ENCODE data around the gene PNMT. TPM values are rescaled to one million over a fixed set of nuclear protein-coding genes. Genes with fewer than 3 reads are reported as not detected.

PNMT gene
- total RNA-seq, 1 experiment from 2014 or later, result 2.4 TPM

DNA sequence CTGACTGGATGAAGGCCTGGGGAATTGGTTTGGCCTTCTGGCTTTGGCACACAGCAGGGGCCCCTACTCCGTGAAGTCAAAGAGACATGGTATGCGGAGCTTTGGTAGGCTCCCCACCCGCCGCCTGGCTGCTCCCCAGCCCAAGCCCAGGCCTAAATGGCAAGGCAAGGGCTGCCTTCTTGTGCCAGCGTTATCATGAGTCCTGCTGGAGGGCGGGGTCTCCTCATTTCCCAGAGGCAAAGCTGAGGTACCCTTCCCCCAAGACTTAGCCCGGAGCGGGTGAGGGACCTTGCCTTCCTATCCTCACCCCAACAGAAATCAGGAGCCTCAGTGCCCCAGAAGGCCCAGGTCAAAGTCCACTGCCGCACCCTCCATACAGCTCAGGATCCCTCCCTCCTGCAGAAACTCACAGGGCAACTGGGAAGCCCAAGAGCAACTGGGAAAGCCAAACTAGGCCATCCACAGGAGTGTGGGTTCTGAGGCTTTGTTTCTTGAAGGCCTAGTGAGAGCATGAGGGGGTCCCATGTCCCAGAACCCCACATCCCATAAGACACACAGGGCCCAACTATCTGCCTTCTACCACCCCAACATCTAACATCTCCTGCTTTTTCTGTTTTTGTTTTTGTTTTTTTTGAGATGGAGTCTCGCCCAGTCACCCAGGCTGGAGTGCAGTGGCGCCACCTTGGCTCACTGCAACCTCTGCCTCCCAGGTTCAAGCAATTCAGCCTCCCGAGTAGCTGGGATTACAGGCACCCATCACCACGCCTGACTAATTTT is 10.3 kb downstream of the PNMT start:
- intact Hi-C loops (cut with micrococcal nuclease; ENCODE audit: unreplicated experiment), result no loop called here
- H3K27me3 ChIP-seq (ENCODE audit: control insufficient read depth, insufficient read depth, low read length), result no peaks in the 10 kb centered on the region
- H3K4me1 ChIP-seq (ENCODE audit: control insufficient read depth, insufficient read depth, low read length), result peaks cover 5% of the 10 kb centered on the region; the same call in 1 of the 2 replicates
- no peak for ATAC-seq
- ChIA-PET POLR2A (no interaction called here), CTCF (no interaction called here)
- no peak for DNase-seq (ENCODE audit: low read depth, low spot score)
- H3K27ac ChIP-seq (ENCODE audit: low read length), result no peak overlapping the region
- H3K9me3 ChIP-seq (ENCODE audit: control insufficient read depth, insufficient read depth, low read depth, low read length), result no peaks in the 10 kb centered on the region
- BruUV-seq (replicated peaks), result no TSS peak
- in situ Hi-C loops (cut with HindIII; ENCODE audit: low pct_unique_long_range_greater_than_20kb, low sequenced_read_pairs), result no loop called here
- TF ChIP-seq SIN3A (IDR thresholded peaks at IDR 0.05; ENCODE audit: borderline replicate concordance, insufficient read depth, low read depth, low read length) (no peak), TCF7L2 (IDR thresholded peaks at IDR 0.05; ENCODE audit: low read depth, low read length) (no peak), REST (IDR thresholded peaks at IDR 0.05; ENCODE audit: insufficient read depth in 1 of 2, low read depth in 2 of 2, low read length in 1 of 2) (no peak), POLR2AphosphoS5 (IDR thresholded peaks at IDR 0.05; ENCODE audit: low read depth, low read length) (no peak)
- TF ChIP-seq, protein P1, sequence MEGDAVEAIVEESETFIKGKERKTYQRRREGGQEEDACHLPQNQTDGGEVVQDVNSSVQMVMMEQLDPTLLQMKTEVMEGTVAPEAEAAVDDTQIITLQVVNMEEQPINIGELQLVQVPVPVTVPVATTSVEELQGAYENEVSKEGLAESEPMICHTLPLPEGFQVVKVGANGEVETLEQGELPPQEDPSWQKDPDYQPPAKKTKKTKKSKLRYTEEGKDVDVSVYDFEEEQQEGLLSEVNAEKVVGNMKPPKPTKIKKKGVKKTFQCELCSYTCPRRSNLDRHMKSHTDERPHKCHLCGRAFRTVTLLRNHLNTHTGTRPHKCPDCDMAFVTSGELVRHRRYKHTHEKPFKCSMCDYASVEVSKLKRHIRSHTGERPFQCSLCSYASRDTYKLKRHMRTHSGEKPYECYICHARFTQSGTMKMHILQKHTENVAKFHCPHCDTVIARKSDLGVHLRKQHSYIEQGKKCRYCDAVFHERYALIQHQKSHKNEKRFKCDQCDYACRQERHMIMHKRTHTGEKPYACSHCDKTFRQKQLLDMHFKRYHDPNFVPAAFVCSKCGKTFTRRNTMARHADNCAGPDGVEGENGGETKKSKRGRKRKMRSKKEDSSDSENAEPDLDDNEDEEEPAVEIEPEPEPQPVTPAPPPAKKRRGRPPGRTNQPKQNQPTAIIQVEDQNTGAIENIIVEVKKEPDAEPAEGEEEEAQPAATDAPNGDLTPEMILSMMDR (IDR thresholded peaks at IDR 0.05), result no peak
- no peak overlapping the region for H3K4me3 ChIP-seq (ENCODE audit: low read depth in 2 of 2, low read length in 2 of 2)
- H3K36me3 ChIP-seq (ENCODE audit: control insufficient read depth, insufficient read depth, low read length), result no peaks in the 10 kb centered on the region

GRCh38 chr17:39679521-39680192 is 11.4 kb downstream of the PNMT start:
- H3K36me3 ChIP-seq (ENCODE audit: control insufficient read depth, insufficient read depth, low read length), result no peaks in the 10 kb centered on the region
- no peak overlapping the region for H3K4me3 ChIP-seq (ENCODE audit: low read depth in 2 of 2, low read length in 2 of 2)
- DNase-seq (ENCODE audit: low read depth, low spot score), result no peak
- intact Hi-C loops (cut with micrococcal nuclease; ENCODE audit: unreplicated experiment) (no loop called here), in situ Hi-C loops (cut with HindIII; ENCODE audit: low pct_unique_long_range_greater_than_20kb, low sequenced_read_pairs) (no loop called here)
- H3K9me3 ChIP-seq (ENCODE audit: control insufficient read depth, insufficient read depth, low read depth, low read length), result no peaks in the 10 kb centered on the region
- ATAC-seq, result no peak
- H3K27me3 ChIP-seq (ENCODE audit: control insufficient read depth, insufficient read depth, low read length), result no peaks in the 10 kb centered on the region
- no TSS peak for BruUV-seq (replicated peaks)
- POLR2A ChIA-PET, result interaction anchor here (0.6 kb wide), 1 partner anchor 229 kb away, joined by 11 read pairs; no protein-coding TSS in a partner anchor
- CTCF ChIA-PET, result no interaction called here
- H3K27ac ChIP-seq (ENCODE audit: low read length), result no peak overlapping the region
- no peak for TF ChIP-seq POLR2AphosphoS5 (IDR thresholded peaks at IDR 0.05; ENCODE audit: low read depth, low read length)
- TF ChIP-seq TCF7L2 (IDR thresholded peaks at IDR 0.05; ENCODE audit: low read depth, low read length), result no peak
- TF ChIP-seq, protein P1 (IDR thresholded peaks at IDR 0.05), result no peak
- no peak for TF ChIP-seq SIN3A (IDR thresholded peaks at IDR 0.05; ENCODE audit: borderline replicate concordance, insufficient read depth, low read depth, low read length)
- no peak for TF ChIP-seq REST (IDR thresholded peaks at IDR 0.05; ENCODE audit: insufficient read depth in 1 of 2, low read depth in 2 of 2, low read length in 1 of 2)
- peaks cover 5% of the 10 kb centered on the region; the same call in 1 of the 2 replicates for H3K4me1 ChIP-seq (ENCODE audit: control insufficient read depth, insufficient read depth, low read length)
